Gastrocnemius medialis (tissue), 4 donors: ENCODE measurements around the gene PTPRE. TPM values are rescaled to one million over a fixed set of nuclear protein-coding genes. Genes with fewer than 3 reads are reported as not detected.

Experiments
- ATAC-seq, 2 donors: fragments of 150-250 bp; one replicate each; pipeline ENCODE4 v1.9.1; 2016
- DNase-seq, 2 donors: peaks; one replicate each; pipeline ENCODE4 v3.0.0-alpha.2; 2019
- H3K27ac ChIP-seq, 4 donors: fragments of 200-600 bp; sonication (generic); 1 replicate in 1 of 4; 2 replicates in 3 of 4; pipeline ENCODE4 v1.5.1; 2016 to 2018; ENCODE audit warnings: mild to moderate bottlenecking in 2 of 4, moderate library complexity in 1 of 4
- H3K27me3 ChIP-seq, 3 donors: fragments of 200-600 bp; sonication (generic) in 2 of 3; 1 replicate in 1 of 3; 2 replicates in 2 of 3; pipeline versions ENCODE4 v1.5.1 to v1.6.0; 2016 to 2019; ENCODE audit warnings: mild to moderate bottlenecking in 1 of 3, moderate library complexity in 1 of 3
- H3K36me3 ChIP-seq, 2 donors: fragments of 200-600 bp; sonication (generic) in 1 of 2; one replicate each; pipeline ENCODE4 v1.5.1; 2017 to 2018
- H3K4me1 ChIP-seq, 2 donors: fragments of 200-600 bp; sonication (generic) in 1 of 2; one replicate each; pipeline ENCODE4 v1.5.1; 2016 to 2017; ENCODE audit warnings: mild to moderate bottlenecking in 2 of 2
- H3K4me3 ChIP-seq, 4 donors: fragments of 200-600 bp; sonication (generic) in 3 of 4; 1 replicate in 1 of 4; 2 replicates in 3 of 4; pipeline ENCODE4 v1.5.1; 2016 to 2019; ENCODE audit warnings: mild to moderate bottlenecking in 2 of 4
- H3K9me3 ChIP-seq, 3 donors: fragments of 200-600 bp; sonication (generic) in 2 of 3; 1 replicate in 1 of 3; 2 replicates in 2 of 3; pipeline ENCODE4 v1.5.1; 2016 to 2019
- CTCF ChIP-seq, 5 experiments: fragments of 450-650 bp in 3 of 5; fragments of 200-600 bp in 2 of 5; sonication (generic) in 2 of 5; IDR thresholded peaks in 4 of 5; conservative IDR thresholded peaks in 1 of 5; 1 replicate in 4 of 5; 2 replicates in 1 of 5; pipeline ENCODE4 v1.5.1; 2016 to 2019; ENCODE audit warnings: antibody characterized with exemption in 5 of 5, mild to moderate bottlenecking in 3 of 5, moderate library complexity in 3 of 5
- POLR2A ChIP-seq, 2 donors: fragments of 450-650 bp; IDR thresholded peaks; one replicate each; pipeline ENCODE4 v1.6.1; 2017; ENCODE audit warnings: antibody characterized with exemption in 2 of 2, mild to moderate bottlenecking in 2 of 2, moderate library complexity in 2 of 2
- in situ Hi-C, 4 donors: fragments of 200-750 bp; cut with MboI; loops; one replicate each; pipeline versions ENCODE4 v1.15.0 to v1.8.0; 2017; ENCODE audit warnings: low sequenced_read_pairs in 4 of 4
- intact Hi-C: fragments of 100-400 bp; cut with DNase I; formaldehyde crosslinking; loops from one replicate; pipeline ENCODE4 v1.15.1; 2023; ENCODE audit warnings: low total_unique reads
- total RNA-seq, 4 donors: library from RNA; depleted of rRNA; stranded (reverse); fragments of >200 nt; gene quantifications; one replicate each; pipeline versions ENCODE4 v1.1.0 to v1.2.3, GENCODE V29; 2016

Gene PTPRE
- total RNA-seq, 4 donors from 2014 or later: 0.97 to 2.2 (median 1.6) TPM

GRCh38 chr10:128062331-128062880 lies 155.5 kb downstream of the PTPRE start:
- in situ Hi-C loops: no loop called here
- Histone ChIP-seq H3K9me3 (no peaks in the 10 kb centered on the region), H3K27me3 (no peaks in the 10 kb centered on the region), H3K27ac (peak overlapping the region; percentile 41 to 62 (median 56)), H3K4me3 (no peak overlapping the region), H3K4me1 (peaks cover 0 to 6% of the 10 kb centered on the region in 2 donors), H3K36me3 (no peaks in the 10 kb centered on the region)
- DNase-seq (no peak), ATAC-seq (no peak)
- intact Hi-C loops: no loop called here
- TF ChIP-seq POLR2A (IDR thresholded peaks at IDR 0.05) (no peak), CTCF (IDR thresholded peaks at IDR 0.05 in 4 of 5, conservative IDR thresholded peaks at IDR 0.05 in 1 of 5) (no peak)

GRCh38 chr10:128062881-128063563 lies 156.1 kb downstream of the PTPRE start:
- Histone ChIP-seq H3K9me3 (no peaks in the 10 kb centered on the region), H3K27ac (peak overlapping the region; percentile 58 to 67 (median 64)), H3K36me3 (no peaks in the 10 kb centered on the region), H3K4me1 (peaks cover 0 to 6% of the 10 kb centered on the region in 2 donors), H3K27me3 (no peaks in the 10 kb centered on the region), H3K4me3 (no peak overlapping the region)
- DNase-seq (no peak), ATAC-seq (no peak)
- intact Hi-C loops: no loop called here
- in situ Hi-C loops: no loop called here
- TF ChIP-seq POLR2A (IDR thresholded peaks at IDR 0.05) (no peak), CTCF (IDR thresholded peaks at IDR 0.05 in 4 of 5, conservative IDR thresholded peaks at IDR 0.05 in 1 of 5) (no peak)

GRCh38 chr10:128063736-128064107 lies 156.8 kb downstream of the PTPRE start:
- ATAC-seq: no peak
- H3K27ac ChIP-seq: peak overlapping the region; percentile 58 to 67 (median 64)
- H3K4me1 ChIP-seq: peaks cover 0 to 6% of the 10 kb centered on the region in 2 donors
- intact Hi-C loops (no loop called here), in situ Hi-C loops (no loop called here)
- H3K36me3 ChIP-seq: no peaks in the 10 kb centered on the region
- no peak overlapping the region for H3K4me3 ChIP-seq
- H3K9me3 ChIP-seq: no peaks in the 10 kb centered on the region
- TF ChIP-seq CTCF (IDR thresholded peaks at IDR 0.05 in 4 of 5, conservative IDR thresholded peaks at IDR 0.05 in 1 of 5) (no peak), POLR2A (IDR thresholded peaks at IDR 0.05) (no peak)
- no peak for DNase-seq
- no peaks in the 10 kb centered on the region for H3K27me3 ChIP-seq

DNA sequence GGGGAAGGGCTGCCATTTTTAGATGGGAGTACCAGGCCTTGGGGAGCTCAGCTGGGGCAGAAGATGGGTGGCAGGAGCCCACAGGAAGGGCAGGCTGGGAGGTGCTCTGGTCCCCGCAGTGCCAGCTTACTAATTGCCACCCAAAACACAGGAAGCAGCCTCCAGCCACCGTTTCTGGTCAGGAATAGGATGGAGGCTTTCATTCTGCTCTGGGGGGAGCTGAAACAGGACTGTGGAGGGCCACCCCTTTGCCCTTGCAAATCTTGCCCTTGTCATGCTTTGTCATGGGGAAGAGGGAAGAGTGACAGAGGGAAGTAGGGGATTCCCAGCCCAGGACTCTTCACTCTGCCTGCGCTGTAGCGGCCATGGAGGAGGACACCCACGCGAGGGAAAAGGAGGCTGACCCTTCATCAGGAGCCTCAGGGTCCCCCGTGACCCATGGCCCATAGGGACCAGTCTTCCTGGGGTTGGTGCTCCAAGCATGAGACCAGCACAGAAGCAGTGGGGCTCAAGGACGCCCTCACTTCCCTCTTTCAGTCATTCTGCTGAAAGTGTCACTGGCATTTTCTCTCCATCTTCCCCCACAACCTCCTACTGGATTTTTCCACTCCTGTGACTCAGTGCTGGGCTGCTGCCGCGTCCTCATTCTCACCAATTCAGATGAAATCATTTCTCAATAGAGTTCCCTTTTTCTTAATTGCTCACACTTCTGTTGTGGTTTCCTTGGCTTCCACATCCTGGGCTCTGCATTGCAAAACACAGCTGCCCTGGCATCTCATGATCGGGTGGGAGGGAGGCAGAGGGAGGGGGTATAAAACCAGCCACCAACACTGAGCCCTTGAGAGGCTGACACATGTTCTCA lies 157.4 kb downstream of the PTPRE start:
- intact Hi-C loops (no loop called here), in situ Hi-C loops (no loop called here)
- H3K27me3 ChIP-seq: no peaks in the 10 kb centered on the region
- H3K27ac ChIP-seq: peak overlapping the region; percentile 58 to 67 (median 64)
- H3K4me3 ChIP-seq: no peak overlapping the region
- H3K4me1 ChIP-seq: peaks cover 0 to 6% of the 10 kb centered on the region in 2 donors
- no peaks in the 10 kb centered on the region for H3K9me3 ChIP-seq
- no peak for TF ChIP-seq CTCF (IDR thresholded peaks at IDR 0.05 in 4 of 5, conservative IDR thresholded peaks at IDR 0.05 in 1 of 5)
- no peak for TF ChIP-seq POLR2A (IDR thresholded peaks at IDR 0.05)
- DNase-seq (peak; percentile 60 to 76), ATAC-seq (peak; percentile 70 to 83)
- no peaks in the 10 kb centered on the region for H3K36me3 ChIP-seq
